Aorta (tissue), 5 donors: ENCODE results near the gene AMDHD2. TPM values are rescaled to one million over a fixed set of nuclear protein-coding genes. Genes with fewer than 3 reads are reported as not detected.
A peak's percentile ranks its signal among the peaks of the same experiment; 100 is the strongest.
"Not testable (repeated sequence)": the region's sequence is repeated elsewhere in the genome, so short reads cannot be mapped to it uniquely, and the experiment has no call there.

Source experiments
- ATAC-seq: fragments of 200-7000 bp; cut with Tn5 transposase; one replicate; pipeline ENCODE4 v1.9.1; 2022; ENCODE audit warnings: moderate library complexity; ENCODE audit not compliant: low FRiP score
- DNase-seq, 2 donors: peaks; one replicate each; pipeline ENCODE4 v3.0.0-alpha.2; 2020
- H3K27ac ChIP-seq, 2 donors: one replicate each; pipeline ENCODE4 v1.5.1; 2013; ENCODE audit warnings: low read length in 2 of 2, mild to moderate bottlenecking in 2 of 2, moderate library complexity in 2 of 2, control low read depth in 1 of 2, inconsistent platforms in 1 of 2, low read depth in 1 of 2
- H3K27me3 ChIP-seq, 2 donors: one replicate each; pipeline ENCODE4 v1.6.1; 2013; ENCODE audit warnings: control low read depth in 1 of 2, low read length in 1 of 2, mild to moderate bottlenecking in 1 of 2, moderate library complexity in 1 of 2; ENCODE audit not compliant: insufficient read depth in 2 of 2, control insufficient read depth in 1 of 2
- H3K36me3 ChIP-seq, 2 donors: one replicate each; pipeline ENCODE4 v1.6.1; 2013; ENCODE audit warnings: control low read depth in 1 of 2, low read length in 1 of 2, mild to moderate bottlenecking in 1 of 2; ENCODE audit not compliant: insufficient read depth in 2 of 2, control insufficient read depth in 1 of 2
- H3K4me1 ChIP-seq, 2 donors: one replicate each; pipeline ENCODE4 v1.6.1; 2013; ENCODE audit warnings: low read length in 2 of 2, control low read depth in 1 of 2, mild to moderate bottlenecking in 1 of 2, moderate library complexity in 1 of 2; ENCODE audit not compliant: insufficient read depth in 2 of 2, control insufficient read depth in 1 of 2
- H3K4me3 ChIP-seq, 2 donors: one replicate each; pipeline ENCODE4 v1.5.1; 2013; ENCODE audit warnings: low read length in 2 of 2, control low read depth in 1 of 2, mild to moderate bottlenecking in 1 of 2
- H3K9me3 ChIP-seq: one replicate; pipeline ENCODE4 v1.6.1; 2013; ENCODE audit warnings: mild to moderate bottlenecking, low read length; ENCODE audit not compliant: control insufficient read depth
- WGBS, 2 donors: extraction: QIAGEN DNeasy Blood & Tissue Kit; methylation state at CpG; one replicate each; pipeline ENCODE4 v1.1.7; 2013; 5-methylcytosine and 5-hydroxymethylcytosine counted together
- intact Hi-C, 2 donors: fragments of 100-400 bp; cut with DNase I; formaldehyde crosslinking; loops; one replicate each; pipeline versions ENCODE4 v1.14.2 to v1.15.0; 2022
- polyA plus RNA-seq, 2 donors: library from polyadenylated mRNA; stranded (reverse); fragments of 200-250 nt; gene quantifications; one replicate each; pipeline ENCODE4 v1.2.3, GENCODE V29; 2013
- total RNA-seq, 2 donors: library from RNA; stranded (reverse); fragmentation: NEBNext Ultra II Directional; extraction: Animal tissue kit (Norgen Biotek cat#: 25700); gene quantifications; one replicate each; pipeline ENCODE4 v1.2.1, GENCODE V29; 2021
- donor health status: healthy with polysubstance abuse.
- donor health status: Bipolar disorder and iron deficiency.
- donor health status: DM: no; HTN: no; CAD: no.
- donor health status: DM: no; HTN: no; CAD: no.
- donor health status: DM: yes; HTN: yes; CAD: no.

AMDHD2 gene
- total and polyA plus RNA-seq, 4 donors: 19.5 to 48.6 (median 33.3) TPM

- Histone ChIP-seq H3K27ac (peak overlapping the region; percentile 20 to 92), H3K9me3 (no peaks in the 10 kb centered on the region), H3K36me3 (no peaks in the 10 kb centered on the region), H3K4me1 (no peaks in the 10 kb centered on the region), H3K27me3 (no peaks in the 10 kb centered on the region), H3K4me3 (peak overlapping the region; percentile 33 to 67)
- intact Hi-C loops: loop anchor here in 1 of 2 donors (10.0 kb wide), 2 partner anchors 62 to 142 kb away; no protein-coding TSS in a partner anchor
- 1 to 2% methylated on average over 37 of the region's 37 CpGs for WGBS, 2 donors
- ATAC-seq (peak; percentile 40), DNase-seq (peak; percentile 80 to 85)
Measured at GRCh38 chr16:2532494-2533141, 12.4 kb downstream of the AMDHD2 start.

GRCh38 chr16:2533142-2533755 is 13.1 kb downstream of the AMDHD2 start:
- not testable (repeated sequence) for ATAC-seq, H3K4me3 ChIP-seq, H3K27me3 ChIP-seq, H3K4me1 ChIP-seq, H3K9me3 ChIP-seq, H3K36me3 ChIP-seq, H3K27ac ChIP-seq
- intact Hi-C loops: loop anchor here in 1 of 2 donors (10.0 kb wide), 2 partner anchors 62 to 142 kb away; no protein-coding TSS in a partner anchor
- peak in 1 of 2 donors; percentile 60 for DNase-seq
- WGBS, 2 donors: 33 to 35% methylated on average over 16 of the region's 16 CpGs

DNA sequence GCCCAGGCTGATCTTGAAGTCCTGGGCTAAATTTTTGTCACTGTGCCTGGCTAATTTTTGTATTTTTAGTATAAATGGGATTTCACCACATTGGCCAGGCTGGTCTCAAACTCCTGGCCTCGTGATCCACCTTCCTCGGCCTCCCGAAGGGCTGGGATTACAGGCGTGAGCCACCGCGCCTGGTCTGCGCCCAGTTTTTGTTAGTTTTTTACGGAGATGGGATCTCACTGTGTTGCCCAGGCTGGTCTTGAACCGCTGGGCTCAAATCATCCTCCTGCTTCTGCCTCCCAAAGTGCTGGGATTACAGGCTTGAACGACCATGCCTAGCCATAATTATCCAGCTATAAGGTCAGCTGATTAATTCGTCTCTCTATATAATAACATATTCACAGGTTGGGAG is 13.7 kb downstream of the AMDHD2 start:
- WGBS, 2 donors: 86 to 87% methylated on average over 11 of the region's 11 CpGs
- no peak for DNase-seq
- intact Hi-C loops: loop anchor here in 1 of 2 donors (10.0 kb wide), 2 partner anchors 61 to 141 kb away; no protein-coding TSS in a partner anchor
- Histone ChIP-seq H3K27me3 (no peaks in the 10 kb centered on the region), H3K9me3 (no peaks in the 10 kb centered on the region), H3K36me3 (no peaks in the 10 kb centered on the region), H3K27ac (no peak overlapping the region), H3K4me3 (no peak overlapping the region), H3K4me1 (no peaks in the 10 kb centered on the region)
- no peak for ATAC-seq

DNA sequence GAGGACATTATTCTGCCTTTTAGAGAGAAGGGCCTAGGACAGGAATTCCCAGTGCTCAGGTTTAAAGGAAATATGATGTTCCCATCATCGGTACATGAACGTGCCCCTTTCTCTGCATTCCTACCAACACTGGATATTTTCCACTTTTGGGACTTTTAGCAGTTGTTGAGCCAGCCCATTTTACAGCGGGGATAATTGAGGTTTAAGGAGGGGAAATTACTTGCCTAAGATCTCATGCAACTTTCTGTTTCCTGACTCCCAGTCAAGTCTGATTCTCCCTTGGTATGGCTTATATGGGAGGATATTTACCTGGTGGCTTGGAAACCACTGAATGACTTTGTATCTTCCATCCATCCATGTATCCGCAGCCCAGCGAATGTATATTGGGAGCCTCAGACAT is 14.2 kb downstream of the AMDHD2 start:
- H3K4me3 ChIP-seq, H3K9me3 ChIP-seq, H3K4me1 ChIP-seq, ATAC-seq, H3K27me3 ChIP-seq, H3K27ac ChIP-seq, H3K36me3 ChIP-seq: not testable (repeated sequence)
- 86 to 89% methylated on average over 5 of the region's 5 CpGs for WGBS, 2 donors
- intact Hi-C loops: loop anchor here in 1 of 2 donors (10.0 kb wide), 2 partner anchors 60 to 140 kb away; no protein-coding TSS in a partner anchor
- peak in 1 of 2 donors; percentile 23 for DNase-seq

DNA sequence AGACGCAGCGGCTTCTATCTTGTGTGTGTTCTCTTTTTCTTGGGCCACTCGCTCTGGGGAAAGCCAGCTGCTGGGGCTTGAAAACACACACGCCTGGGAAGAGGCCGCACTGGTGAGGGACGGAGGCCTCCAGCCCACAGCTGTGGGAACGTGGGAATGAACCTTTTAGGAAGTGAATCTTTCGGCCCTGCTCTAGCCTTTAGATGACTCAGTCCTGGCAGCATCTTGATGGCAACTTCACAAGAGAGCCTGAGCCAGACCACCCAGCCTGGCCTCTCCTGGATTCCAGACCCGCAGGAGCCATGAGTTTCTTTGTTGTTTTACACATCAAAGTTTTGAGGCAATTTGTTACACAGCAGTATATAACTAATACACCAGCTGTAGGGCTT is 15.4 kb downstream of the AMDHD2 start:
- Histone ChIP-seq H3K4me1 (no peaks in the 10 kb centered on the region), H3K36me3 (no peaks in the 10 kb centered on the region), H3K9me3 (no peaks in the 10 kb centered on the region), H3K27ac (no peak overlapping the region), H3K4me3 (no peak overlapping the region), H3K27me3 (no peaks in the 10 kb centered on the region)
- WGBS, 2 donors: 48 to 56% methylated on average over 9 of the region's 9 CpGs
- ATAC-seq (no peak), DNase-seq (peak; percentile 74 to 79)
- intact Hi-C loops: loop anchor here in 1 of 2 donors (10.0 kb wide), 2 partner anchors 59 to 139 kb away; no protein-coding TSS in a partner anchor

- no peaks in the 10 kb centered on the region for H3K4me1 ChIP-seq
- peak within 1 kb of the TSS; percentile 77 to 99 for H3K4me3 ChIP-seq
- H3K36me3 ChIP-seq: no peaks in the 10 kb centered on the region
- WGBS, 2 donors: 0 to 1% methylated on average over 41 to 126 of the region's 126 CpGs
- intact Hi-C loops: loop anchor here in 1 of 2 donors (10.0 kb wide), 2 partner anchors 57 to 137 kb away; no protein-coding TSS in a partner anchor
- ATAC-seq (peak; percentile 96), DNase-seq (peak; percentile 96 to 97)
- peak within 1 kb of the TSS in 1 of 2 donors; percentile 65 for H3K27ac ChIP-seq
- H3K27me3 ChIP-seq: no peaks in the 10 kb centered on the region
- no peaks in the 10 kb centered on the region for H3K9me3 ChIP-seq
Measured at GRCh38 chr16:2537451-2538379, 17.5 kb downstream of the AMDHD2 start, which contains the start of gene PDPK1. TSS of gene PDPK1 (plus strand) at chr16:2538021. CDS start at chr16:2538113, 92 bp downstream.

DNA sequence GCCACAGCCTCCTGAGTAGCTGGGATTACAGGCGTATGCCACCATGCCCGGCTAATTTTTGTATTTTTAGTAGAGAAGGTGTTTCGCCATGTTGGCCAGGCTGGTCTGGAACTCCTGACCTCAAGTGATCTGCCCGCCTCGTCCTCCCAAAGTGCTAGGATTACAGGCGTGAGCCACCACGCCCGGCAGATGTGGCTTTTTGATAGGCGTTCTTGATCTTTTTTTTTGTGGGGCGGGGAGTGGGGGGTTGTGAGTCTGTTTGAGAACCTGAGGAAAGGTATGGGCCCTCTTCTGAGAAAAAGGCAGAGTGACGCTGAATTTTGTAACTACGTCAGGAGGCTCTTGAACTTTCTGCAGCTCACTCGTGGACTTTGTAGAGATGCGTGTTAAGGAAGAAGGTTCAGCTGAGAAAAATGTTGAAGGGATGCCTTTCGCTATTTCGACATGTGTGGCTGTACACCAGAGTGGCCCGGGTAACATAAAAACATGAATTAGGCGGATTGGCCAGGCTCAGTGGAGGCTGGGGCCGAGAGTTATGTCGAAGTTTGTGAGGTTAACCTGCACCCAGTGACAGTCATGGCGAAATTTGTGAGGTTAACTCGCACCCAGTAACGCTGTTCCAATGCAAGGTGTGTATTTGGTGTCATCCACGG is 19.1 kb downstream of the AMDHD2 start:
- intact Hi-C loops: loop anchor here in 1 of 2 donors (10.0 kb wide), 2 partner anchors 55 to 135 kb away; no protein-coding TSS in a partner anchor
- not testable (repeated sequence) for H3K27me3 ChIP-seq, H3K27ac ChIP-seq, H3K4me1 ChIP-seq, H3K4me3 ChIP-seq, H3K36me3 ChIP-seq, H3K9me3 ChIP-seq, ATAC-seq
- DNase-seq: peak in 1 of 2 donors; percentile 26
- WGBS, 2 donors: 85 to 88% methylated on average over 24 of the region's 24 CpGs
